ENCODE data around the gene STPG4. TPM values are rescaled to one million over a fixed set of nuclear protein-coding genes. Genes with fewer than 3 reads are reported as not detected.

STPG4 gene
- total RNA-seq, 1 donor from 2014 or later, result not detected

DNA sequence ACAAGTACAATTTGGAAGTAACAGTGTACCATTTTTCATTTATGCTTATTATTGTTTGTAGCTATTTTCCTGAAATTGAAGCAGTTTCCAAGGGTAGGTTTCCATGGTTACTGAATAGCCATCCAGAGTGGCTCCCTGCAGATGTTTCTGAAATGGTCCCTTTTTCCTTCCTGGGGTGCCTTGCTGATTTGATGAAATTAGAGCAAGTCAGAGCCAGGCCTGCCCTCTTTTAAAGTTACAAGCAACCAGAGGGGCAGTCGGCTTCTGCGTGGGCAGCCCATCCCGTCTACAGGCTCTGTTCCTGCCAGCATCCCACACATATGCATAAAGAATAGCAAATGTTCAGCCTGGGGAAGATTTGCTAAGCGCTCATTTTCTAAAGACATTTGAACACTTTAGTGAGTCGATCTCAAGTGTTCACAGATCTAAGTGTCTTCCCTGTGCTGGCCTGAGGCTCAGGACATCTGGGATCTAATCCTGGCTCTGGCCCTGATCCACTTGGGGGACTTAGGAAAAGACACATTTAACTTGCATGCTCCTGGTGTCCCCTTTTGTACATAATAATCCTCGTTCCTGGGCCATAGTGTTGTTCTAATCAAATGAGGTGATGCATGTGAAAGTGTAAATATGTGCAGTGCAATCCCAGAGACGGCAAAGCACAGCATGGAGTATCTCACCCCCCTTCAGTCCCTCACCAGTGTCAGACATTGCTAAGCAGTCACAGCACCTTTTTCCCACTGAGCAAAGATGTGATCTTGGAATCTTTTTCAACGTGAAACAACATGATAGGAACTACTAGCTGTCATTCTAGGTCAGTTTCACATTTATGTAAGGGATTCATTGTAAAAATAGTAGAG lies 92.2 kb downstream of the STPG4 start:
- intact Hi-C loops (cut with DNase I), result no loop called here
- DNase-seq (ENCODE audit: low spot score), result no peak

DNA sequence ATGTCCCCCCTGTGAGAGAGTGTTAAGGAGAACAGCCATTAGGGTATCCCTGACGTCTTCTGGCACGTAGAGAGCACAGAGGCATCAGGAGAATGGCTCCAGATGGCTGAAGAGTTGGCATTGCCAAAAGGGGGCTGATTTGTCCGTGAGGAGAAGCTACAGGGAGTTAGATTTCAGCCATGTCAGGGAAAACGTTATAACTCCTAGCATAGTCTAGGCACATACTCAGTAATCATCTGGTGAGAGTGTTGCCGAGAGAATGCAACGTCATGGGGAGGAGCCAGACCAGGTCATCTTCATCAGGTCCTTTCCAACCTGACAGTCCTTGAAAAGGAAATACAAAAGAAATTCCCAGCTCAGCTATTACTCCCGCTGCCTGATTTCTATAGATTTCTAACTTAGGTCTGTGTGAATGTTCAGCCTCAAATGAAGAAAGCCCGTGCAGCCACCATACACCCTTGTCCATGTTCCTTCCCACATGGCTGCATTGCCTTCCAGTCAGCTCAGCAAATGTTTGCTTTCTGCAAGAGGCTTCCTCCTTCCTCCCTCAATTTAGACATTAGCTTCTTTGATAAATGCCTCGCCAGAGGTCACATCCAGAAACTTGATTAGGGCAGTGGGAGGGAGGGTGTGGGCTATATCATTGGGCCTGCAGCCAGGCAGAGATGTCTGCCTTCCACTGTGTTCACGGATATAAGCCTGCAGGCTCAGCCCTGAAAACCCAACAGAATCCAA lies 93.0 kb downstream of the STPG4 start:
- intact Hi-C loops (cut with DNase I), result no loop called here
- no peak for DNase-seq (ENCODE audit: low spot score)

DNA sequence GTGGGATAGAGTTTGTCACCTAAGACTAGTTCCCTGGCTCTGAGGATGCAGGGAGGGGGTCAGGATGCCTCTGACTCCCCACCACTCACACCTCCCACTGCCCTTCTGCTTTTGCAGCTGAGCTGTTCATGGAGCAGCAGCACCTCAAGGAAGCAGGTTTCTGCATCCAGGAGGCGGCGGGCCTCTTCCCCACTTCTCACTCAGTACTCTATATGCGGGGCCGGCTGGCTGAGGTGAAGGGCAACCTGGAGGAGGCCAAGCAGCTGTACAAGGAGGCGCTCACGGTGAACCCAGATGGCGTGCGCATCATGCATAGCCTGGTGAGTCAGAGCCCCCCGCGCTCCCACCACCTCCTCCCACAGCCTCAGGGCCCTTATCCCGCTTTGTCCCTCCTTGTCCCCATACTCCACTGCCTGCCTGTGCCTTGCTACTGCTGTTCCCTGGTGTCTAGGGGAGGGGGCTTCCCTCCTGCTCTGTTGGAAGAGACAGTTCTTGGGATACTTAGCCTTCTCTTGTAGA lies 94.4 kb downstream of the STPG4 start:
- DNase-seq (ENCODE audit: low spot score), result no peak
- intact Hi-C loops (cut with DNase I), result no loop called here

DNA sequence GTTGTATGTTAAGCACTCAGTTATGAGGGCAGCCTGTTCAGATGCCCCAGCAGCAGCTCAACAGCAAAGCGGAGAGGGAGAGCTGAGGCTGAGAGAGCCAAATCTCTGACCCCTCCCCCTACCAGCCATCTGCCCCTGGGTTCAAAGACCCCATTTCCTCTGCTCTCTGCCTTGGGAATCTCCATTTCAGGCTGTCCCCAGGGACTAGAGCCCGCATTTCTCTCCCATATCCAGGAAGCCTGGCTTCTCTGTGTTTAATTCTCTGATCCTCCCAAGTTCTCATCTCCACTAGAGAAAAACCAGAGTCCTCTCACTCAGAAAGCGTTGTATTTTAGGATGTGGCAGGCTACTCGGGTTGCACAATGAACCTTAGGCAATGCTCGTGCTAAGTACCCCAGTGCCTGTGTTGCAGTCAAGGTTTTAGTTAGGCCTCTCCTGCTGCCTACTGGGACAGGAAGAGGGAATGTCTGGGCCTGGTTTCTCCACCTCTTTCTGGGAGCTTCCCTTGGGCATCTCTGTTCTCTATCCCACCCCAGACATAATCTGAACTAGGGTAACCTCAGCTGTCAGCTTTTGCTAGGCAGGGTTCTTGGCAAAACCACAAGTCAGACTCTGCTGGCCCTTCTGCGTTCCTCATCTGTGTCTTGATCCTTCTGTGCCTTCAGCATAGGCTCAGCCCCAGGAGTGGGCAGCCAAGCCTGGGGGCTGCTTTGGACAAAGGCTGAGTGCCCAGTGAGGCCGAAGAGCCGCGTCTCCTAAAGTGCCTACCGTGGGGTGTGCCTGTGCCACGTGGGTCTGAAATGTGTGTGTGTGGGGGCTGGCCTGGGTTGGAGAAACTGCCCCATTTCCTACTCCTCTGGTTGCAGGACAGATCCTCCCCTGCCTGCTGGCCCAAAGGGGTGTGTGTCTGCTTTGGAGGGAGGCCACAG lies 96.8 kb downstream of the STPG4 start:
- intact Hi-C loops (cut with DNase I), result no loop called here
- DNase-seq (ENCODE audit: low spot score), result no peak

DNA sequence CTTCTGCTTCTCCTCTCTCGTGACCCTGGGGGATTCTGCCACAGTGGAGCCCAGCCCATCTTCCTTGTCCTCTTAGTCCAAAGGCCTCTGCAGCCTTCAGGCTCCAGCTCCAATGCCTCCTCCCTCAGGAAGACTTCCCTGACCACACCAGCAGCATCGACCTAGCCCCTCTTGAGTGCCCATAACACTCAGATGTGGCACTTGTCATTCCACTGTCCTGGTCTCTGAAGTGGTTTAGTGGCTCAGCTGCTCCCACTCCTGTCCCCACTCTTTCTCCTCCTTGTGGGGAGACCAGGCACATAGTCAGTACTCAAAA lies 97.5 kb downstream of the STPG4 start:
- DNase-seq (ENCODE audit: low spot score), result no peak
- intact Hi-C loops (cut with DNase I), result no loop called here

DNA sequence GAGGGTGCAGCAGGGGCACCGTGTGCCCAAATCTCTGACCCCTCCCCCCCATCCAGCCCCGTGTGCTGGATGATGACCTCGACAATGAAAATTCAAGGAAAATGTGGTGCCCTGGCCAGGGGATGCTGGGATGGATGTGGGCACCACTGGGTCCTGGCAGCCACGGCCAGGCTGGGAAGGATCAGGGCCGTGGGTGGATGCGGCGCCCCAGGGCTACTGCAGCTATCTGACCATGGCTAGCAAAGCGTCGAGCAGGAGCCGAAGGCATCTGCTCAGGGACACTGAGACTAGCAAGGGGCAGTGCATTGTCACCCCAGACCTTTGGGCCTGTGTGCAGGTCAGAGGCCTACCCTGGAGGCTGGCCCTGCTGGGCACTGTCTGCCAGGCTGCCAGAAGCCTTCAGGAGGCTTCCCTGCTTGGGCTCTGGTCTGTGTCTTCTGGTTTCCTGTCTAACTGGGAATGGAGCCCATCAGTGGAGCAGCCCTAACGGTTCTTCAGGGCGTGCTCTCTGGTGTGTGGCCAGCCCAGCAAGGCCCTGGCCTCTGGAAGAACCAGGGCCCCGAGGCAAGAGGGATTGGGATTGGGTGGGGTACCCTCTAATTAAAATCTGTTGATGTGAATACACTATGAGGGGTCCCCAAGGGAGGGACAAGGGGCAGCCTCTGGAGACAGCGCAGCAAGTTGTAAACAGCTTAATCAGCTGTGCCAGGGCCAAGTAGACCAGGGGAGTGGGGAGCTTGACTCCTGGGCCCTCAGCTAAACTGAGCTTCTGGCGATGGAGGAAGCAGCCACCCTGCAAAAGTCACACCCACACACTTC lies 98.0 kb downstream of the STPG4 start:
- no peak for DNase-seq (ENCODE audit: low spot score)
- intact Hi-C loops (cut with DNase I), result no loop called here

DNA sequence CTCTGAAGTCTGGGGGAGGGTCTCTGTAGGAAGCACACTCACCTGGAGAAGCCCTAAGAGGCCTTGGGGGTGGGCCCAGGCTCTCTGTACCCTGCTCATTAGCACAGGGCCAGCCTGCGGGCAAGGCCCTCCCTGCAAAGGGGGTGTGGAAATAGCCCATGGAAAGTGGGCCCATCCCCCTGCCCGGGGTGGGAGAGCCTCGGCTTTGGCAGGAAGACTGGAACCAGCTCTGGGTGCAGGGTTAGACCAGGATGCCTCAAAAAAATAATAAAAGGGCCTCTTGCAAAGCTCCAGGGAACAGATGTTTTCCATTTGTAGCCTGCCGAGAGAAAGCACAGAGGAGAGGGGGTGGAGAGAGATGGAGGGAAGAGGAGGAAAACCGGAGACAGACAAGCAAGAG lies 98.7 kb downstream of the STPG4 start:
- DNase-seq (ENCODE audit: low spot score), result no peak

DNA sequence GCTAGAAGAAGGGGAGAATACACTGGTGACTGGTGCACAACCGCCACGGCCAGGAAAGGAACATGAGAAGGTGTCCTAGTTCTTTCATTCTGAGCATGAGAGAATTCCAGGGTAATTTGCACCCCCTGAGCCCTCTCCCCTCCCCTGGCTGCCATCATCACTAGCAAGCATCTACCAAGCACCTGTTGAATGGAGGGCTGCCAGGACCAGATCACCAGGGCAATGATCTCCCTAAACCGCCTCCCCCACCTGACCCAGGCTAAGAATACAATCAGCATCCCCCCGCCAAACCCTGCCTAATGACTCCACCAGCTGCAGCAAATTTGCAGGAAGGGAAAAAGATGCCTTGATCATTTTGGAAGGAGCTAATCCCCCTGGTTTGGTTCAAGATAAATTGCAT lies 100.2 kb downstream of the STPG4 start:
- DNase-seq (ENCODE audit: low spot score), result no peak

More for the DNA sequence above, 98.7 kb downstream of the STPG4 start:
- intact Hi-C loops (cut with DNase I), result no loop called here

DNA sequence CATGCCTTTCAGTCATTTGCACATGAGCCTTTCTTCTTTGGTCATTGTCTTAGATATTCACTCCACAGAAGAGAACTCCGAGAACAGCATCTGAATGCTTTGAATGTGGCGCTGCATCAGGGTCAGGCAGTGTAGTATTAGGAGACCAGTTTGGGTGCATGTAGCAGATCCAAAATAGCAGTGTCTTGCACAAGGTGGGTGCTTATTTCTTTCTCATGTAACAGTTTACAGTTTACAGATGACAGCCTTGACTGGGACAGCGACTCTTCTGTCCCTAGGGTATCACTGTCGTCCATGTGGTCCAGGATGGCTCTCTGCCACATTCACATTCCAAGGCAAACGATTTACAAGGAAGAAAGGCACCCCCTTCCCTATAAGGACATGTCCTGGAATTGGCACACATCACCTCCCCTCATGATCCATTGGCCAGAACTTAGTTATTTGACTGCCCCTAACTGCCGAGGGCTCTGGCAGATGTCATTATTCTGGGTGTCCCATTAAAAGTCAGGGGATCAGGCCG lies 101.0 kb downstream of the STPG4 start:
- intact Hi-C loops (cut with DNase I), result no loop called here
- no peak for DNase-seq (ENCODE audit: low spot score)

More for the DNA sequence above, 100.2 kb downstream of the STPG4 start:
- intact Hi-C loops (cut with DNase I), result no loop called here

DNA sequence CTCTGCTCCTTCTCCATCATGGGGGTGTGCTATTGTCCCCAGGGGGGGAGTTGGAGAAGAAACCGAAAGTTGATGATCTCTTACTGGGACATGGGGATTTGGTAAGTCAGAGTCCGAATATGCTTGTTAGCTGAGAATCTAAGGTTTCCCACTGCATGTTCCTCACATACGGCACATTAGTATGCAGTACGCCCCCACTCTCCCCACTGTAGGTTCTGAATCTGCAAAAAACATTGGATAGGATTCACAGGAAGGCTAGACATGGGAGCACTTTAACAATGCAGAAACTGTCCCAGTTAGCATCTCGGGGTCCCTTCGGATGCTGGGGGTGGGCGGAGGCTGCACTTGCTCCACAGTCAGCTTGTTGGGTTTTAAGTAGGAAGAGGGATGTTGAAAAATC lies 102.3 kb downstream of the STPG4 start:
- intact Hi-C loops (cut with DNase I), result no loop called here
- DNase-seq (ENCODE audit: low spot score), result no peak

DNA sequence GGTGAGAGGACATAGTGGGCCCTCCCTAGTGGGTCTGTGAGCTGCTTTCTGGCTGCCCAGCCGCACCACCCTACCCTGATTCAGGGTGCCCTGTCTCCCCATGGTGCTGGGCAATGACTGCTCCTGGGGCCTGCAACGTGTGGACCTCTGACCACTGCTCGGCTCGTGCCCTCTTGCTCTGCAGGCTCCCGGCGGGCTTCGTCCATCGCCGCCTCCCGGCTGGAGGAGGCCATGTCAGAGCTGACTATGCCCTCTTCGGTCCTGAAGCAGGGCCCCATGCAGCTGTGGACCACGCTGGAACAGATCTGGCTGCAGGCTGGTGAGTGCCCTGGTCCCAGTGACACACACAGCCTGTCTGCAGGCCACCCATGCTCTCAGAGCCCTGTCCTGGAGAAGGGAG lies 103.5 kb downstream of the STPG4 start:
- intact Hi-C loops (cut with DNase I), result no loop called here
- no peak for DNase-seq (ENCODE audit: low spot score)

DNA sequence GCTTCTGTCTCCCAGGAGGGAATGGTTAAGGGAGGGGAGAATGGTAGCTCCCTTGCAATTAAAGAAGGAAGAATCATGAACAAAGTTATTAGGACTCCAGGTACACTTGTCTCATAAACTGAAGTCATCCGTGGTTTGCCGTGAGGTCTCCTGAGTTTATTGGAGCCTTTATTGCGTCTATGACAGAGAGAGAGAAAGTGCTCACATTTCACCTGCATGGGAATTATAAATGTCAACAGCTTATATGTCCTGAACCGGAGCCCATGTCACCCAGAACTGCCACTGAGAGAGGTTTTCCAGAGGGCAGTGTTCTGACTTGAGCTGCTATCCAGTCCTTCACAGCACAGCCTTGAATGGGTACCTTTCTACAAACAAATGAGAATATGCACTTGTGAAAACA lies 104.3 kb downstream of the STPG4 start:
- intact Hi-C loops (cut with DNase I), result no loop called here
- DNase-seq (ENCODE audit: low spot score), result no peak

DNA sequence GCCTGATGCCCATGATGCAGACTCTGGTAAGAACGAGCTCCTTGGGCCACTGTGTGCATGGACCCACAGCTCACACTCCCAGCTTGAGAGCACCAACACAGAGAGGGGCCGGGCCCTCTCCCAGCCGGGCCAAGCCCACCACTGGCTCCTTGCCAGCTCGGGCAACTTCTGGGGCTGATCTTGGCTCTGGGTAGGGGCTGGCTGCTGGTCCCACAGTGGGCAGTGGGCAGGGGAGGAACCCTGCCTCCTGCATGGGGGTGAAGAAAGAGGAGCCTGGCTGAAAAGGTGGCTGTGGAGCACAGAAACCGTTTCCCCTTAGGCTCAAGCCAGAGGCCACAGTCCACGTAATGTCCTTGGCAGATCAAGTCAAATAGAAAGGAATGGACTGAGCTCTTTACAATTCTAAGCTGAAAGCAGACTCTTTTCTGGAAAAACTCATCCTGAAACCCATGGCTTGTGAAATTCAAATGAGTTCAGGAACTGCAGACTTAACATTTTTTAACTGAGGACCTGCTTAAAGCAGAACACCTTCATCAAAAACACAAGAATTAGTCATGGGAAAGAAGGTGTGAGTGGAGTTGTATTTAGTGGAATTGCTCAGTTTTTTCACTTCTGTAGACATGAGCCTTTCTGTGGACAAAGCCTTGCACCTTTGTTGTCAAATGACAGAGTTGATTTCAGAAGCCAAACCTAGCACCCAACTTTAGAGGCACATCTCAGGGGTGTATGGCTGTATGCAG lies 104.9 kb downstream of the STPG4 start:
- no peak for DNase-seq (ENCODE audit: low spot score)
- intact Hi-C loops (cut with DNase I), result no loop called here

DNA sequence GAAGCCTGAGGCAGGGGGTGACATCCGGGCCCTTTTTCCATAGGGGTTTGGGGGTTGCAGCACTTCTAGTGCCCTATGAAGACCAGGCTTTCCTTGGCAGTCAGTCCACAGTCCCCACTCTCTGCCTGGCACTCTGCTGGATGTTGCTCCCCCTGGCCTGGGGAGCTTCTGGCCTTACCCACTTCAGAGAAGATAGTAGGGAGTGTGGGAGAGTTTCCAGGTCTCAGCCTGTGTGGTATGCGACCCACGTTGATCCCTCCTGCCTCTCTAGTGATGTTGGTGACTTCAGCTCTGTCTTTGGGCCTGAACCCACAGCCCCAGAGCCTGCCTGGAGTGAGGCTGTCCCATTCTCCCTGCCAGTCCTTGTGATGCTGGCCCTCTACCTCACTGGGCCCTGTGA lies 105.6 kb downstream of the STPG4 start:
- DNase-seq (ENCODE audit: low spot score), result no peak
- intact Hi-C loops (cut with DNase I), result no loop called here

DNA sequence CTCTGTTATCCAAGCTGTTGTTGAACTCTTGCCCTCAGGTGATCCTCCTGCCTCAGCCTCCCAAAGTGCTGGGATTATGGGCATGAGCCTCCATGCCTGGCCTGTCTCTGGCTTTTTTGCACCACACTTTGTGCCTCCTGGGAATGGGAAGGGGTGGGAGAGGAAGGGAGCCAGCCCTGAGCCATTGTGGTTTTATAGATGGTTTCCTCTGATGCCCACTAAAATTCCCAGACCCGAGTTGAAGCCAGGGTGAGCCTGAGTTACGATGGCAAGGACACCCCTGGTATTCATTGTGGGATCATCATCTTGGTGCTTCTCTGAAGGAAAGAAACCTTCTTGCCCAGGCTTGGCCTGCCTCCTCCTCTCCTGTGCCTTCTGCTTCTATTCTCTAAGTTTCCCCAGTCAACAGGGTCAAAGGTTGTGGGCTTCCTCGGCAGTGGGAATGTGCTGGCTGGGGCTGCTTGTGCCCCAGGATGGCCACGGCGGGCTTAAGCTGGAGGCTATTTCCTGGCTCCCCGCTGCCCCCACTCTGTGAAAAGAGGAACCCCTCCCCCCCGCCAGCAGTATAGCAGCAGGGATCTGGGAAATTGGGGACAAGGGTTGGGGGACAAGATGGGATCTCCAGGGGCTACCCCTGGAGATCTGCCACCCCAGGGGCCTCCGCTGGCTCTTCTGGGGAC lies 106.2 kb downstream of the STPG4 start:
- intact Hi-C loops (cut with DNase I), result no loop called here
- DNase-seq (ENCODE audit: low spot score), result no peak

DNA sequence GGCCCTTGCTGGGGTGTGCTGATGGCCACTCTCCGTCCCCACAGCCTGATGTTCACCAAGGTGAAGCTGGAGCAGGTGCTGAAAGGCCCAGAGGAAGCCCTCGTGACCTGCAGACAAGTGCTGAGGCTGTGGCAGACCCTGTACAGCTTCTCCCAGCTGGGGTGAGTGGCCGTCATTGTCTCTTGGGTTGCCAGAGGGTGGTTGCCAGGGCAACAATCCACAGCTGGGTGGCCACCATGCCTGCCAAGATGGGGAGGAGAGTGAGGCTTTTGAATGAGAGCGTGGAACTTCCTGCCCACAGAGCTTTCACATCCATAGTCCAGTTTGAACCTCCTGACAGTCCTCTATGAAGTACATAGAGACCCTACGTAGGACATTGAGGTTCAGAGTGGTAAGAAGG lies 108.8 kb downstream of the STPG4 start:
- intact Hi-C loops (cut with DNase I), result no loop called here
- no peak for DNase-seq (ENCODE audit: low spot score)

DNA sequence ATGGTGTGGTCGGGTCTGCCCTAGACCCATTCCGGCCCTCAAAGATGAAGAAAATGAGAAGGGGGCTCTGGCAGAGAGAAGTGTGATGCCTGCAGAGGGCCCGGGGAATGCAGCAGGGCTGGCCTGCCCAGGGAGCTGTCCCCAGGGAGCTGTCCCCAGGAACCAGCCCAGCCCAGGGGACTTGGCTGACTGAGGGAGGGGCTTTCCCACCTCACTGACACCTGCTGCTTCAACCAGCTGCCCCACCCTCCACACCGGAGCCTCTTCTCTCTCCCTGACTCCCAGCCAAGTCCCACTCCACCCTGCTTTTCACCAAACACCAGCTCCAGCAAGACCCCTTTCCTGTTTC lies 111.2 kb downstream of the STPG4 start:
- DNase-seq (ENCODE audit: low spot score), result no peak
- intact Hi-C loops (cut with DNase I), result no loop called here

Data from cardiac septum (tissue), 1 donor.